ENCODE data around the gene PCNT.

DNA sequence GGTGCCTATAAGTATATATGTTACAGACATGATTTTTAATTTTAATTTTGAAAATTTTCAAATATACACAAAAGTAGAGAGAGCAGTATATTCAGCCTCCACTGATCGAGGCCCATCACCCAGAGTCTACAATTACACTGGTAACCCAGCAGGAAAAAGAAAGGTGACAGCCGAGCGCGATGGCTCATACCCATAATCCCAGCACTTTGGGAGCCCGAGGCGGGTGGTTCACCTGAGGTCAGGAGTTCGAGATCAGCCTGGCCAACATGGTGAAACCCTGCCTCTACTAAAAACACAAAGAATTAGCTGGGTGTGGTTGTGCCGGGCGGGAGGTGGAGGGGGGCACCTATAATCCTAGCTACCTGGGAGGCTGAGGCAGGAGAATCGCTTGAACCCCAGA is 36.4 kb upstream of the PCNT start:
- no peak for TF ChIP-seq CTCF (IDR thresholded peaks at IDR 0.05)
- TF ChIP-seq POLR2AphosphoS5 (IDR thresholded peaks at IDR 0.05), result no peak

Data from breast epithelium (tissue), 3 donors.